GM12874 (cell line): Measurements from ENCODE around the gene MBTD1.

ENCODE experiments used
- TF ChIP-seq, protein P1 (sequence below): IDR thresholded peaks from 2 replicates; pipeline ENCODE4 v1.5.1; 2011; ENCODE audit warnings: low read depth, mild to moderate bottlenecking, control low read depth, low read length, moderate library complexity; ENCODE audit not compliant: insufficient read depth

The MBTD1 gene

DNA sequence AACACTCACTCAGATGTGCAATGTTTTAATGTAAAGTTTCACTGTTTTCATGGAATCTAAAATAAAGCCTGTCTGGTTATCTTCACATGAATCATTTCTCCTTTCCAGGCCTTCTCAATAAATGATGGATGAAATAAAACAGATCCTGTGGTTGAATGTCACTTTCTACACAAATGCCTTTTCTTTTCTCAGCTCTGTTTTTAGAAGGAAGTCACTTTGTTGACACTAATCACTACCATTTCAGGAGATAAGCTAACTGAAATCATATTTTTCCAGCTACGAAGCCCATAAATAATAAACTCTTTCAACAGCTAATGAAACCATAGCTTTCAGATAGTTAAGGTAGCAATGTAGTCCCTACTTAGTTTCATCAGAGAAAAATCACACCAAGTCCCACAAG is 75.7 kb downstream of the MBTD1 start:
- TF ChIP-seq, protein P1, sequence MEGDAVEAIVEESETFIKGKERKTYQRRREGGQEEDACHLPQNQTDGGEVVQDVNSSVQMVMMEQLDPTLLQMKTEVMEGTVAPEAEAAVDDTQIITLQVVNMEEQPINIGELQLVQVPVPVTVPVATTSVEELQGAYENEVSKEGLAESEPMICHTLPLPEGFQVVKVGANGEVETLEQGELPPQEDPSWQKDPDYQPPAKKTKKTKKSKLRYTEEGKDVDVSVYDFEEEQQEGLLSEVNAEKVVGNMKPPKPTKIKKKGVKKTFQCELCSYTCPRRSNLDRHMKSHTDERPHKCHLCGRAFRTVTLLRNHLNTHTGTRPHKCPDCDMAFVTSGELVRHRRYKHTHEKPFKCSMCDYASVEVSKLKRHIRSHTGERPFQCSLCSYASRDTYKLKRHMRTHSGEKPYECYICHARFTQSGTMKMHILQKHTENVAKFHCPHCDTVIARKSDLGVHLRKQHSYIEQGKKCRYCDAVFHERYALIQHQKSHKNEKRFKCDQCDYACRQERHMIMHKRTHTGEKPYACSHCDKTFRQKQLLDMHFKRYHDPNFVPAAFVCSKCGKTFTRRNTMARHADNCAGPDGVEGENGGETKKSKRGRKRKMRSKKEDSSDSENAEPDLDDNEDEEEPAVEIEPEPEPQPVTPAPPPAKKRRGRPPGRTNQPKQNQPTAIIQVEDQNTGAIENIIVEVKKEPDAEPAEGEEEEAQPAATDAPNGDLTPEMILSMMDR: no peak

DNA sequence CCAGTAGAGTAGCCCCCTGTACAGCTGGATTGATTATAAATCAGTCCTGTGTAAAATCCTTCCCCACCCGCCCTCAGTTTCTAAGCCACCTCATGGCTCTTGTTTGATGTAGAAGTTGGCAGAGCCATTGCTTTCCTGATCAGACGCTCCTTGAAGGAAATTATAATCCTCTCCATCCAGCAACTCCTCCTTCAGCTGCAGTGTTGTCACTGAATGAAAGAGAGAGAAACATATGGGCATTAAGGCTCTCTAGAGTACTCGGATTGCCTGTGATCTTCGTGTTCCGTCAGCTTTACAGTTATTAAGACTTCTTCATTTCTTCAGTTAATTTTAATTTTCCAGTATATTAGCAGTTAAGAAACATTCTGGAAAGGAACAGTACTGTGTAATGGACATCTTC is 79.4 kb downstream of the MBTD1 start:
- TF ChIP-seq, protein P1: no peak

DNA sequence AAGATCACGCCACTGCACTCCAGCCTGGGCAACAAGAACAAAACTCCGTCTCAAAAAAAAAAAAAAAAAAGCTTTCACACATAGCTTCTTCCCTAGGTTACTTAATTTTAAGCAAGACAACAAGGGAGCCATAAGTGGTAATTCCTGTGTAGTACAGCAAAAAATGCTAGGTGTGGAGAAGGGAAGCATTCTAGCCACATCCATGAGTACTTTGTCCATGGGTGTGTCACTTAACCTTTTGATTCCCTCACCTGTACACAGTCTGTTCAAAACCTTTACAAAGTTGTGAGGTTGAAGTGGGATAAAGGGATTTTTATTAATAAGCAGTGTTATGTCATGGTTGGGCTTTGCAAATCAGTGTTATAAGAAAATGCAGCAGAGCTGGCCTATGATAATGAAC is 89.1 kb downstream of the MBTD1 start:
- TF ChIP-seq, protein P1: no peak

DNA sequence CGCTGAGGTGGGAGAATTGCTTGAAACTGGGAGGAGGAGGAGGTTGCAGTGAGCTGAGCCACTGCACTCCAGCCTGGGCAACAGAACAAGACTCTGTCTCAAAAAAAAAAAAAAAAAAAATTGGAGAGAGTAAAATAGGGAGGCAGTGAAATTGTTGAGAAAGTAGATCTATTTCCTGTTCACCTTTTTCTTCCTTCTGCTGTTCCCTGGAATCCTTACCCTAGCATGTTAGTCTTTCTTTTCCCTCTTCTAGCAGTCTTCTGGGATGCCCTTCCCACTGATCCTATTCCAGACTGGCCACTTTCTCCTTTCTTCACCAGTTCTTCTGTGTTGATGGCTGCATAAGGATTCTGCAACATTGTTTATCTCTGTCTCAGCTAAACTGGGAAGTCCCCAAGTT is 90.5 kb downstream of the MBTD1 start:
- TF ChIP-seq, protein P1: no peak

DNA sequence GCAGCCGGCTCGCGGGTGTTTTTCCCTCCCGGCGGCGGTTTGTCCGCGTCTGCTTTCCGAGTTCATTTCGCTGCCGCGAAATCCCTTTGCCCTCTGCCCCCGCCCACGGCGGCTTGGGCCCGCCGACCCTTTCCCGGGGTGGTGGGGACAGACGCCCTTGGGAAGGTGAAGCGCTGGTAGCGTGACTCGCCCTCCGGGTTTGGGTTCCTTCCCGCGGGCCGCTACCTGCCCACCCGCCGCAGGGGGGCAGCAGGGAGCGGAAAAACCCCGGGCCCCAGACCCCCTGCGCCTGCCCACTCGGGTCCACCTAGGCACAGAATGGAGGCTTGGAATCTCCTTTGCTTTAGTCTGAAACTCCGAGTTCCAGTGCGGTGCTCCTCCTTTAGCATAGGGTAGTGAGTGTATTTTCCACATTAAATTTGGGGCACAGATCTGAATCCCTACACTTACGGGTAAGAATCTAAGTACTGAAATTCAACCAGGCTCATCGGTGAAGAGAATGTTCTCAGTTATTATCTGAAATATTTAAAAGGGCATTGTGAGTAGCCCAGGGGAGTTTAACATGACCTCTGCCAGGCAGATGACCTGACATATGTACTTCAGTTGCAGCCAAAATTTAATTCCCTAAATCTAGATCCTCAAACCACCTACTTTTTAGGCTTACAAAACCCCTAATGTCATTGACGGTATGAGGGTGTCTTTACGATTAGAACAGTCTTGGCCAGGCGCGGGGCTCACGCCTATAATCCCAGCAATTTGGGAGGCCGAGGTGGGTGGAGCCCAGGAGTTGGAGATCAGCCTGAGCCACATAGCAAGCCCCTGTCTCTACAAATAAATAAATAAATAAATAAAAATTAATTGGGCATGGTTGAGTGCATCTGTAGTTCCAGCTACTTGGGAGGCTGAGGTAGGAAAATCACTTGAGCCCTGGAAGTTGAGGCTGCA is 92.6 kb downstream of the MBTD1 start:
- TF ChIP-seq, protein P1: peak; percentile 88

DNA sequence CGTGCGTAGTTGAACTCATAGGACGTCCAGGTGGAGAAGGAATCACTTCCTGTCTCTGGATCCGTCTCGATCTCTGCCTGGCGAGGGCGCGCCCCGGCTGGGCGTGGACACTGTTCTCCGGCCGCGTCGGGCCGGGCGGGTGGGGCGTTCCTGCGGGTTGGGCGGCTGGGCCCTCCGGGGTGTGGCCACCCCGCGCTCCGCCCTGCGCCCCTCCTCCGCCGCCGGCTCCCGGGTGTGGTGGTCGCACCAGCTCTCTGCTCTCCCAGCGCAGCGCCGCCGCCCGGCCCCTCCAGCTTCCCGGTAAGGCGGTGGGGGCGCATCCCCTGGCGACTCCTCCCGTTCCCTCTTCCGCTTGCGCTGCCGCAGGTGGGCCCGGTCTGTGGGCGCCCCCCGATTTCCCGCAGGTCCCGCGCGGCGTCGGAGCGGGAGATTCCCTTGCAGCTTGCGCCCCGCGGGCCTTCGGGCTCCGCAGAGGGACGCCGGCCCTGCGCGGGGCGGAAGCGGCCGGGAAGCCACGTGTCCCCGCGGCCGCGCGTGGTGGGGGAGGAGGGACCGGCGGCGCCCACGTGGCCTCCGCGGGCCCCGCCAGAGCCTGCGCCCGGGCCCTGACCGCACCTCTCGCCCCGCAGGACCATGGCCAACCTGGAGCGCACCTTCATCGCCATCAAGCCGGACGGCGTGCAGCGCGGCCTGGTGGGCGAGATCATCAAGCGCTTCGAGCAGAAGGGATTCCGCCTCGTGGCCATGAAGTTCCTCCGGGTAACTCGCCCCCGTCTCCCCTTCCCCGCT is 93.5 kb downstream of the MBTD1 start, which contains the start of gene NME2:
Gene NME2, plus strand, starts transcription at position 214 of the 789 bp plus-strand sequence. Its CDS starts 420 bp downstream, at position 634.
- TF ChIP-seq, protein P1: 0 out of 2 replicates have a peak, but pooled peaks have one; percentile 3

DNA sequence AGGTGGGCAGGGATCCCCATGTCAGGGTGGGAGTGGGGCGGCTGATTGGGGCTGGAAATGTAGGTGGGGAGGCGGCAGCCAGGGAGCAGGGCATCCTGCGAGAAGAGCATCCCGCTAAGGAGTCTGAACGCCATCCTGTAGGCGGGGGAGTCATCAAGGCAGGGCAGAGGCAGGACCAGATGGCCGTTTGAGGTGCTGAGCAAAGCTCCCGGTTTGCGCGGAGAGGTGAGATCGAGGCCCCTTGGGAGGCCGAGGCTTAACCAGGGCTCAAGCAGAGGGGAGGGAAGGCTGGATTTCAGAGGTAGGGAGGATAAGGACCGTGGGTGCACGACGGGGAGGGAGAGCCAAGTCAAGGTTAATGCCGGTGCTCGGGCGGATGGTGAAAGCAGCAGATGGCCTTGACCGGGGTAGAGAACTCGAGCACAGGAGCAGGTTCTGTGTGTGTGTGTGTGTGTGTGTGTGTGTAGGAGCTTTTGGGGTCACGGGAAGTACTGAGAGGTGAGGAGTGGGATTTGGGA is 94.1 kb downstream of the MBTD1 start:
- TF ChIP-seq, protein P1: no peak
